ENCODE results near the gene SDC3.

DNA sequence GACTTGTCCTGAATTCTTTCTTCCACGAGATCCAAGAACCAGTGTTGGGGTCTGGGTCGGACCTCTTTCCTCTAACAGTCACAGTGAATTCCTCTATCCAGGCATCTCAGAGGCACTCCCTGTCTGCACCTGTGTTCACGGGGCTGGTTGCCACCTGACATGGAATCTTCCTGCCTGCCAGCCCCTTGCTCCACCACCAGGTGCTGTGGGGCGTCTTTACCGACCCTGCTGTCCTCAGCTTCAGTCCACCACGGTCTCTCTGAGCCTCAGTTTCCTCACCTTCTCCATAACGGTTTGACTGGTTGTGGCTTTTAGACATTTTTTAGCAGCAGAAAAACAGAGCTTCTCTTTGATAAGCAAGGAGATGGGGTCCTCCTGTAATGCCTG, 62.7 kb downstream of the SDC3 start:
- TF ChIP-seq, protein P1, sequence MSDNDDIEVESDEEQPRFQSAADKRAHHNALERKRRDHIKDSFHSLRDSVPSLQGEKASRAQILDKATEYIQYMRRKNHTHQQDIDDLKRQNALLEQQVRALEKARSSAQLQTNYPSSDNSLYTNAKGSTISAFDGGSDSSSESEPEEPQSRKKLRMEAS (IDR thresholded peaks at IDR 0.05), result no peak
- TF ChIP-seq REST (IDR thresholded peaks at IDR 0.05) (no peak), YY1 (IDR thresholded peaks at IDR 0.05) (no peak), TAF1 (conservative IDR thresholded peaks at IDR 0.05) (no peak), JUND (IDR thresholded peaks at IDR 0.05) (no peak), RXRA (IDR thresholded peaks at IDR 0.05) (no peak), HNF4G (IDR thresholded peaks at IDR 0.05) (no peak)
- TF ChIP-seq, protein P2, sequence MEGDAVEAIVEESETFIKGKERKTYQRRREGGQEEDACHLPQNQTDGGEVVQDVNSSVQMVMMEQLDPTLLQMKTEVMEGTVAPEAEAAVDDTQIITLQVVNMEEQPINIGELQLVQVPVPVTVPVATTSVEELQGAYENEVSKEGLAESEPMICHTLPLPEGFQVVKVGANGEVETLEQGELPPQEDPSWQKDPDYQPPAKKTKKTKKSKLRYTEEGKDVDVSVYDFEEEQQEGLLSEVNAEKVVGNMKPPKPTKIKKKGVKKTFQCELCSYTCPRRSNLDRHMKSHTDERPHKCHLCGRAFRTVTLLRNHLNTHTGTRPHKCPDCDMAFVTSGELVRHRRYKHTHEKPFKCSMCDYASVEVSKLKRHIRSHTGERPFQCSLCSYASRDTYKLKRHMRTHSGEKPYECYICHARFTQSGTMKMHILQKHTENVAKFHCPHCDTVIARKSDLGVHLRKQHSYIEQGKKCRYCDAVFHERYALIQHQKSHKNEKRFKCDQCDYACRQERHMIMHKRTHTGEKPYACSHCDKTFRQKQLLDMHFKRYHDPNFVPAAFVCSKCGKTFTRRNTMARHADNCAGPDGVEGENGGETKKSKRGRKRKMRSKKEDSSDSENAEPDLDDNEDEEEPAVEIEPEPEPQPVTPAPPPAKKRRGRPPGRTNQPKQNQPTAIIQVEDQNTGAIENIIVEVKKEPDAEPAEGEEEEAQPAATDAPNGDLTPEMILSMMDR (IDR thresholded peaks at IDR 0.05; ENCODE audit: low read depth, low read length, missing input control), result no peak
- TF ChIP-seq, protein P3, sequence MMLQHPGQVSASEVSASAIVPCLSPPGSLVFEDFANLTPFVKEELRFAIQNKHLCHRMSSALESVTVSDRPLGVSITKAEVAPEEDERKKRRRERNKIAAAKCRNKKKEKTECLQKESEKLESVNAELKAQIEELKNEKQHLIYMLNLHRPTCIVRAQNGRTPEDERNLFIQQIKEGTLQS (IDR thresholded peaks at IDR 0.05), result no peak
- TF ChIP-seq, protein P4, sequence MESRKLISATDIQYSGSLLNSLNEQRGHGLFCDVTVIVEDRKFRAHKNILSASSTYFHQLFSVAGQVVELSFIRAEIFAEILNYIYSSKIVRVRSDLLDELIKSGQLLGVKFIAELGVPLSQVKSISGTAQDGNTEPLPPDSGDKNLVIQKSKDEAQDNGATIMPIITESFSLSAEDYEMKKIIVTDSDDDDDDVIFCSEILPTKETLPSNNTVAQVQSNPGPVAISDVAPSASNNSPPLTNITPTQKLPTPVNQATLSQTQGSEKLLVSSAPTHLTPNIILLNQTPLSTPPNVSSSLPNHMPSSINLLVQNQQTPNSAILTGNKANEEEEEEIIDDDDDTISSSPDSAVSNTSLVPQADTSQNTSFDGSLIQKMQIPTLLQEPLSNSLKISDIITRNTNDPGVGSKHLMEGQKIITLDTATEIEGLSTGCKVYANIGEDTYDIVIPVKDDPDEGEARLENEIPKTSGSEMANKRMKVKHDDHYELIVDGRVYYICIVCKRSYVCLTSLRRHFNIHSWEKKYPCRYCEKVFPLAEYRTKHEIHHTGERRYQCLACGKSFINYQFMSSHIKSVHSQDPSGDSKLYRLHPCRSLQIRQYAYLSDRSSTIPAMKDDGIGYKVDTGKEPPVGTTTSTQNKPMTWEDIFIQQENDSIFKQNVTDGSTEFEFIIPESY (IDR thresholded peaks at IDR 0.05), result no peak

Measured in liver (tissue), 3 donors.